ENCODE data around the gene BAZ2B.
"Not testable (repeated sequence)": the region's sequence is repeated elsewhere in the genome, so short reads cannot be mapped to it uniquely, and the experiment has no call there.

The BAZ2B gene

GRCh38 chr2:159456500-159457426 is 159.6 kb downstream of the BAZ2B start:
- no peak for DNase-seq

GRCh38 chr2:159455330-159455918 is 160.9 kb downstream of the BAZ2B start:
- no peak for DNase-seq

- no peak for DNase-seq
Measured at GRCh38 chr2:159454185-159454584, 162.2 kb downstream of the BAZ2B start.

- DNase-seq = no peak
Measured at GRCh38 chr2:159450180-159450579, 166.2 kb downstream of the BAZ2B start.

- no peak for DNase-seq
Measured at GRCh38 chr2:159449504-159450124, 166.7 kb downstream of the BAZ2B start.

GRCh38 chr2:159446817-159447216 is 169.5 kb downstream of the BAZ2B start:
- no peak for DNase-seq

GRCh38 chr2:159446201-159446600 is 170.1 kb downstream of the BAZ2B start:
- DNase-seq = no peak

GRCh38 chr2:159445307-159445706 is 171.0 kb downstream of the BAZ2B start:
- DNase-seq = no peak

GRCh38 chr2:159444754-159445153 is 171.6 kb downstream of the BAZ2B start:
- DNase-seq = no peak

GRCh38 chr2:159442159-159442852 is 174.0 kb downstream of the BAZ2B start:
- DNase-seq = no peak

GRCh38 chr2:159441182-159441581 is 175.2 kb downstream of the BAZ2B start:
- DNase-seq = no peak

GRCh38 chr2:159439421-159439820 is 176.9 kb downstream of the BAZ2B start:
- no peak for DNase-seq

- DNase-seq = no peak
Measured at GRCh38 chr2:159438720-159439353, 177.5 kb downstream of the BAZ2B start.

GRCh38 chr2:159438284-159438683 is 178.1 kb downstream of the BAZ2B start:
- no peak for DNase-seq

- no peak for DNase-seq
Measured at GRCh38 chr2:159432610-159433009, 183.7 kb downstream of the BAZ2B start.

- DNase-seq = no peak
Measured at GRCh38 chr2:159427048-159427447, 189.3 kb downstream of the BAZ2B start.

GRCh38 chr2:159419403-159419802 is 196.9 kb downstream of the BAZ2B start:
- no peak for DNase-seq

GRCh38 chr2:159411460-159411859 is 204.9 kb downstream of the BAZ2B start:
- DNase-seq = no peak

GRCh38 chr2:159410276-159410675 is 206.1 kb downstream of the BAZ2B start:
- DNase-seq = no peak

GRCh38 chr2:159409116-159409800 is 207.1 kb downstream of the BAZ2B start:
- DNase-seq = no peak

- no peak for DNase-seq
Measured at GRCh38 chr2:159402790-159403189, 213.6 kb downstream of the BAZ2B start.

GRCh38 chr2:159402160-159402559 is 214.2 kb downstream of the BAZ2B start:
- not testable (repeated sequence) for DNase-seq

Measured in GDM1 (cell line).